HG03565 (cell line): ENCODE data around the gene EPSTI1.
"Not testable (repeated sequence)": the region's sequence is repeated elsewhere in the genome, so short reads cannot be mapped to it uniquely, and the experiment has no call there.

Experiments
- ATAC-seq: cut with Tn5 transposase; IDR thresholded peaks from one replicate; pipeline ENCODE4 v1.9.1; 2021; ENCODE audit warnings: mild to moderate bottlenecking, moderate library complexity; ENCODE audit not compliant: unreplicated experiment

The EPSTI1 gene, protein sequence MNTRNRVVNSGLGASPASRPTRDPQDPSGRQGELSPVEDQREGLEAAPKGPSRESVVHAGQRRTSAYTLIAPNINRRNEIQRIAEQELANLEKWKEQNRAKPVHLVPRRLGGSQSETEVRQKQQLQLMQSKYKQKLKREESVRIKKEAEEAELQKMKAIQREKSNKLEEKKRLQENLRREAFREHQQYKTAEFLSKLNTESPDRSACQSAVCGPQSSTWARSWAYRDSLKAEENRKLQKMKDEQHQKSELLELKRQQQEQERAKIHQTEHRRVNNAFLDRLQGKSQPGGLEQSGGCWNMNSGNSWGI

DNA sequence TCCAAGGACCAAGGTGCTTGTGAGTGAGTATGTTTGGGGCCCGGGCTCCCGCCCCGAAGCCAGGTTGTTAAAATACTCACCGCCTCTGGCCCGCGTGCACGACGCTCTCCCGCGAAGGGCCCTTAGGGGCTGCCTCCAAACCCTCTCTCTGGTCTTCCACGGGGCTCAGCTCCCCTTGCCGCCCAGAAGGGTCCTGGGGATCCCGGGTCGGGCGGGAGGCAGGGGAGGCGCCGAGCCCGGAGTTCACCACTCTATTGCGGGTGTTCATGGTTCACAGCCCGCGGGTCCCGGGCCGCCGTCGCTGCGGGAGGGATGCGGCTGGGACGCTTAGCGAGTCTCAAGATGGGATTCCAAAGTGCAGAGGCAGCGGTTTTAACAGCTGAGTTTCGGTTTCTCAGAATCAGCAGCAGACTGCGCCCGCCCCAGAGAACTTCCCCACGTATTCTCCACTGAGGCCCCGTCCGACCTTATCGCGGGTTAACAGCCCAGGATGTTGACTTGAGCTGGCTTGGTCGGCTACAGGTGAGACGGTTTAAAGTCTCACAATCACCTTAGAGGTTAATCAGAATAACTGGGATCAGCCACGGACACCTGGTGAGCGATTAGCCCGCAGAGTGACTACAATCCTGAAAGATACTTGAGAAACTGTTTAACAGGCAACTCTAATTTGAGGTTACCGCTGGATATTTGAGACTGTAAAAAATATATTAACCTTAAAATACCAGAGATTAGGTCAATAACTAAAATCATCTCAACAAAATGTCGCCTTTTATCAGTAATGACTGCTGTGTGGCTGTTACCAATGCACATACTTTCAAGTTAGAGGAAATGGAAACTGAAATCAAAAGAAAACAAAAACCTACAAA, at the start of gene EPSTI1:
EPSTI1 (minus strand) TSS at position 344 of the 866 bp plus-strand sequence; CDS start at position 268, 76 bp downstream.
- ATAC-seq = peak; percentile 51

DNA sequence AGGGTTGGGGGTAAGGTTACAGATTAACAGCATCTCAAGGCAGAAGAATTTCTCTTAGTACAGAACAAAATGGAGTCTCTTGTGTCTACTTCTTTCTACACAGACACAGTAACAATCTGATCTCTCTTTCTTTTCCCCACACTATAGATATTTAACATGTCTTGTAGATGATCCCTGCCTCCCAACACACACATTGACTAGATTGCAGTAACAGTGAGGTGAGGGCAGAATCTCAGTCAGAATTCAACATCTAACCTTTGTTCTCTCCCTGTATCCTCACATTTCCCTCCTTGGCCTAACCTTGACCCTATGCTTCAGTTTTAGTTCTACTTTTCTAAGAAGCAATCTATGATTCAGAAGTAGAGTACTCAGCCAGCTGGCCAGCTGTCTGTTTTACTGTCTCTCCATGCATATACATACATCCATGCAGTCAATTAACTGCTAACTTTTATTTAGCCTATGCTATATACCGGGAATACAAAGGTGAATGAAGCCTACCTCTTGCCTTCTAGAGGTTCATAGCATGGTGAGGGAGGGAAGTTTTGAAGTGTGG, 49.4 kb upstream of the EPSTI1 start:
- no peak for ATAC-seq

DNA sequence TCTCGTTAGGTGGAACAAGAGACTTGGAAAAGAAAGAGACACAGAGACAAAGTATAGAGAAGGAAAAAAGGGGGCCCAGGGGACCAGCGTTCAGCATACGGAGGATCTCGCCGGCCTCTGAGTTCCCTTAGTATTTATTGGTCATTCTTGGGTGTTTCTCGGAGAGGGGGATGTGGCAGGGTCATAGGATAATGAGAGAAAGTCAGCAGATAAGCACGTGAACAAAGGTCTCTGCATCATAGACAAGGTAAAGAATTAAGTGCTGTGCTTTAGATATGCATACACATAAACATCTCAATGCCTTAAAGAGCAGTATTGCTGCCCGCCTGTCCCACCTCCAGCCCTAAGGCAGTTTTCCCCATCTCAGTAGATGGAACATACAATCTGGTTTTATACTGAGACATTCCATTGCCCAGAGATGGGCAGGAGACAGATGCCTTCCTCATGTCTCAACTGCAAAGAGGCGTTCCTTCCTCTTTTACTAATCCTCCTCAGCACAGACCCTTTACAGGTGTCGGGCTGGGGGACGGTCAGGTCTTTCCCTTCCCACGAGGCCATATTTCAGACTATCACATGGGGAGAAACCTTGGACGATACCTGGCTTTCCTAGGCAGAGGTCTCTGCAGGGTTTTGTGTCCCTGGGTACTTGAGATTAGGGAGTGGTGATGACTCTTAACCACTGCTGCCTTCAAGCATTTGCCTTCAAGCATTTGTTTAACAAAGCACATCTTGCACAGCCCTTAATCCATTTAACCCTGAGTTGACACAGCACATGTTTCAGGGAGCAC, 48.7 kb upstream of the EPSTI1 start:
- ATAC-seq = not testable (repeated sequence)

DNA sequence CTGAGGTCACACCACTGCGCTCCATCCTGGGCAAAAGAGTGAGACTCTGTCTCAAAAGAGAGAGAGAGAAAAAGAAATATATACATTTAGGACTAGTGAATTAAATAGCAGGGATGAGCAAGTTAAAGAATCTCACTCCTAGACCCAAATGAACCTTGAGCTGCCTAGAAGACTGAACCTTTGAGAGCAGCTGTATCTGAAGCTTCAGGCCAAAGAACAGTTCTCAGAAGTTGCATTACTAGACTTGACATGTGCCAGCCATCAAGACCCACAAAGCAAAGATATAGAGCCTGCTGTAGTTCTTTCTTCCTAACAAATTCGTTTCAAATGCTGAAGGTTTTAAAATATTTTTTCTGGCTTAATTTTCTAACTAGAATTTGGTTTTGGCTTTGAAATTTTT, 47.9 kb upstream of the EPSTI1 start:
- ATAC-seq = no peak

DNA sequence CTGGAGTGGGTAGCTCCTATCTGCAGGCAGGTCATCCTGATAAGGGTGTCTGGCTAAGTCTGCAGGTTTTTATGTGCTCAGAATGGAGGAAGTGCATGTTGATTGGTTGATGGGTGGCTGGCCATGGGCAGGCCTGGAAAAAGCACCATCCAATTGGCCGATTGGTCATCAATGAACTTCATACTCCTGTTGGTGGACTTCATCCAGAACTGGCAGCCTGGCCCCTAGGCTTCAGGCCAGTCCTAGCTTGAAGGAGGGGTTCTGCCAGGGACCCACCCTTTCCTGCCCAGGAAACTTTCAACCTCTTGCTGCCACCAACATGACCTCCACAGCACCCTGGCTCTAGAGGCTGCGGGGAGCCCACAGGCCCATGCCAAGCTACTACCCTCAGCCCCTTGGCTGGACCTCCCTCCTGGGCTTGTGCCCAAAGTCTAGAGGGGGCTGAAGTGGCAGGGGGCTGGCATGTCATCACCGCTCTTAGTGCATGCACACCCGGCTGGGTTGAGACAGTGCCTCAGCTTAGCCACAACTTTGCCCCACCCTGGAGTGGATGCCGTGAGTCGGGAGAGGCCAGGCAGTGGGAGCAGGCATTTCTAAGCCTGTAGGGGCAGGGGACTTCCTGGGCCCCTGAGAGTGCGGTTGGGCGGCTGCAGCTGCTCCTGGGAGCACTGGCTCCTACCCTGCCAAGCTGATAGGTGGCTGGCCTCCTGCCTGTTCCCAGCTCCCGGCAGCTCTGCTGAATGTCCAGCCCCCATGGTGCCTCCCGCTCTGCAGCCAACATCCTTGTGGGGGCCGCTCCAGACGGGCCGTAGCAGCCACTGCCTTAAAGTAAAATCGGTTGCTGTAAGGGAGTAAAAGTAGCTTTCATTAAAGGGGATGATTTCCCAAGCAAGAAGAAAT, 44.6 kb upstream of the EPSTI1 start:
- no peak for ATAC-seq

DNA sequence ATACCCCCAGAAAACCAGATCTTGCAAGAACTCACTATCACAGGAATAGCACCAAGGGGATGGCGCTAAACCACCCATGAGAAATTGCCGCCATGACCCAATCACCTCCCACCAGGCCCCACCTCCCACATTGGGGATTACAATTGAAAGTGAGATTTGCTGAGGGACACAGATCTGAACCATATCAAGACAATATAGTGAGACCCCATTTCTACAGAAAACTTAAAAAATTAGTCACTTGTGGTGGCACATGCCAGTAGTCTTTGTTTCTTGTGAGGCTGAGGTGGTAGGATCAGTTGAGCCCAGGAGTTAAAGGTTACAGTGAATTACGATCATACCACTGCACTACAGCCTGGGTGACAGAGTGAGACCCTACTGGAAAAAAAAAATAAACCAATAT, 41.0 kb upstream of the EPSTI1 start:
- no peak for ATAC-seq

DNA sequence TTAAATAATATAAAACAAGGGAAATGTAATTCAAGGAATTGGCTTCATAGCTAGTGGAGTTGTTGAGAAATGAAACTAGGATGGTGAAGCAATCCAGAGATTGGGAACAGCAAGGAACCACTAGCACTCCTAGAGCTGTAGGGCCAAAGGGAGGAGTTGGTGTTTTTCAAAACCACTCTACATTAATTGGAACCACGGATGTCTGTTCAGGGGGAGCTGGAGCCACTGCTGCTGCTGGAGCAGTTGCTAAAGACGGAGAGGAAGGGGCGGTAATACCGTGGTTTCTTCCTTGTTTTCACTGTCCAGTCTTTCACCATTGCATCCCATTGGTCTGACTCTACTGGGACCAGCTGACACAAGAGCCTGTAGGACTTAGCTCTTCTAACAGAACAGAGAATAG, 39.8 kb upstream of the EPSTI1 start:
- ATAC-seq = no peak

DNA sequence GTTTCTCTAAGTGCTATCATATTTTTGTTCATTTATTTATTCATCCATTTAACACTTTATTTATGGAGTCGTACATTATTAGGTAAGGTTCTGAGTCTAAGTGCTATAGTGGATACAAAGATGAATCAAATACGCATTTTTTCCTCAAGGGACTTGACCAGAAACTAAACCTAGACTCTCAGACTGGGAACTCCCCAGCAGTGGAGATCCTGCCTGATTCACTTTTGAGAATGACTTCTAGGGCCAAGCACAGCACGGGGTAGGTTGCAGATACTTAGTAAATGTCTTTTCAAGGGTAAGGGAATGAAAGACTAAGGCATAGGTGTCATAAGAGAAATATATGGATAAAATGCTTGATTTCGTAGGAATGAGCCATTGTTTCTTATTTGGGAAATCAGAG, 38.5 kb upstream of the EPSTI1 start:
- ATAC-seq = peak; percentile 36

DNA sequence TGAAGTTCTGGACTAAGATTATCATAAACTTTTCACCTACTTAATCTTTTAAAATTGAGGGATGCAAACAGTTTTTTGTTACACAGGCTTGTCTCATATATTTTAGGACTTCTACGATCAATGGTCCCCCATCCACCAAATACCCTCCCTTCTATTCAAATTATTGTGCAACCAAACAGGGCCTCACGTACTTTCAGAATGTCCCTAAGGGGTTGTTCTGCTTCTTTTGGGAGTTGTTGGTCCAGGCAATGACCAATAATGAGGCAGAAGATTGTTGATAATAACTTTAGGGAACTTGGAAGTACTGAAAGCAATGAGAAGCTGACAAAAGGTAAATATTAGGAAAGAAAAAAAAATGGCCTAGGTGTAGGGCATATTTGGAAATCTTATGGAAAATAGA, 34.2 kb upstream of the EPSTI1 start:
- ATAC-seq = no peak

DNA sequence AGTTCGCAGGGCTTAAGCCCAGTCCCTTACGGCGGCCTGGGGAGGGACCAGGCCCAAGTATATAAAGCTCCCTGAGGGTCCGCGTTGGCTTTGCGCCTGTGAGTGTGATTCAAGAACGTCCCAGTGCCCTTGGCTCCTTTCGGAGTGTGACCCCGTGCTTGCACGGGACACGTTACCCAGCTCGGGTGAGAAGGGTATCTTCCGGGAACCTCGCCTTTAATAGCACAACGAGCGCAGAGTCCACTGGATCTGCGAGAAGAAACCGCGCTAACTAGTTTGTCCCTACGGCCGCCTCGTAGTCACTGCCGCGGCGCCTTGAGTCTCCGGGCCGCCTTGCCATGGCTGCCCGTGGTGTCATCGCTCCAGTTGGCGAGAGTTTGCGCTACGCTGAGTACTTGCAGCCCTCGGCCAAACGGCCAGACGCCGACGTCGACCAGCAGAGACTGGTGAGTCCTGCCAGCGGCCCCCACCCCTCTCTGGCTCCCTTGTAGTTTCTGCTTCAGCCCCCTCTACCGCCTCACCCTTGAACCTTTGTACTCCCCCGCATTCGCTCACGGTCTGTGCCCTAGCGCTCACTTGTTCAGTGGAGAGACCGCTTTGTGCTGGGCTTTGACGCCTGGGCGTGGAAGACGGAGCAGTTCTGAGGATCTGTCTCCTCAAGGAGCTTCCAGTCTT, 31.4 kb upstream of the EPSTI1 start, which contains the start of gene DNAJC15:
DNAJC15 (plus strand) TSS at position 298 of the 675 bp plus-strand sequence; CDS start at position 339, 41 bp downstream.
- ATAC-seq = peak; percentile 52

DNA sequence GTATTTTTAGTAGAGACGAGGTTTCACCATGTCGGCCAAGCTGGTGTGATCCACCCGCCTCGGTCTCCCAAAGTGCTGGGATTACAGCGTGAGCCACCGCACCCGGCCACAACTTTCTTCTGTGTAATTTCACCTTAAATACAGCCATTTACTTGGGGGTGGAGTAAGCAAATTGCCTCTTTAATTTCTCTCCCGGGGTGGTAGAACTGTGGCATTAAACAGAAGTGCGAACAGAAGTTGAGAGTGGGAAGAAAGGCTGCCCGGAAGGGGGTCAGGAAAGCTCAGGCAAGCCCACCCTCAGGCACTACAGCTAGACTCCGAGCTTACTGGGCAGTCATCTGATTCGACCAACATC, 30.9 kb upstream of the EPSTI1 start:
- no peak for ATAC-seq

DNA sequence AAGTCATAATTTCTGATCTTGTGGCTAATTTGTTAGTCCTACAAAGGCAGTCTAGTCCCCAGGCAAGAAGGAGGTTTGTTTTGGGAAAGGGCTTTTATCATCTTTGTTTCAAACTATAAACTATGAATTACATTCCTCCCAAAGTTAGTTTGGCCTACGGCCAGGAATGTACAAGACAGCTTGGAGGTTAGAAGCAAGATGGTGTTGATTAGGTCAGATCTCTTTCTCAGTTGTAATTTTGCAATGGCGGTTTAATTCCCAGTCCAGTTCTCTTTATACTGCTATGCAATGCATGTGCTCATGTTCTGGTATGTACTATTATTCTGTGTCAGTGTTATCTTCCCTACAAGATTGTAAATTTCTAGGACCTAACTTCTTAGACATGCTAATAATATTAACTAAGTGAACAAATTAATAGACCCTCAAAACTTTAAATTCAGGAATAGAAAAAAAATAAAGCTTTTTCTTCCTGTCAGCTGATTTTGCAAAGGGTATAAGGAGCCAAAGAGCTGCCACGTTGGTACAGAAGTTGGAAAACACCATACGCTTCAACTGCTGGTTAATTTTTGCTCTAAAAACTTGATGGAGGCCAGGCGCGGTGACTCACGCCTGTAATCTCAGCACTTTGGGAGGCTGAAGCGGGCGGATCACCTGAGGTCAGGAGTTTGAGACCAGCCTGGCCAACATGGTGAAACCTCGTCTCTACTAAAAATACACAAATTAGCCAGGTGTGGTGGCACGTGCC, 30.1 kb upstream of the EPSTI1 start:
- no peak for ATAC-seq

DNA sequence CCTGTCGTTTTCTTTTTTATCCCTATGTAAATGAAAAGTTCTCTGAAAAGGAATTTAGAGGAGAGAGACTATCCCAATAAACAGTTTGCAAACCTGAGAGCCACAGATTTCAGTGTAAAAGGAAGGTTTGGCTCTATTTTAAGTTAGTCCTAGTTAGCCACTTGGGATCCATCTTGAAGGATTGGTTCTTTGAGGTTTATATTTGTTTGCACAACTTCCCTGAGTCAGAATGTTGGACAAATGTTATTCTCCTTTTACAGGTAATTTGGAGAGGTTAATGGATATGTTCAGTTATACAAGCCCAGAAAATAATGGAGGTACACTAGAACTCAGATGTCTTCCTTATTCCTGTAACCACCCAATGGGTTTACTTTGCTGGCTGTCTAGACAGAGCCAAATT, 28.8 kb upstream of the EPSTI1 start:
- ATAC-seq = no peak

DNA sequence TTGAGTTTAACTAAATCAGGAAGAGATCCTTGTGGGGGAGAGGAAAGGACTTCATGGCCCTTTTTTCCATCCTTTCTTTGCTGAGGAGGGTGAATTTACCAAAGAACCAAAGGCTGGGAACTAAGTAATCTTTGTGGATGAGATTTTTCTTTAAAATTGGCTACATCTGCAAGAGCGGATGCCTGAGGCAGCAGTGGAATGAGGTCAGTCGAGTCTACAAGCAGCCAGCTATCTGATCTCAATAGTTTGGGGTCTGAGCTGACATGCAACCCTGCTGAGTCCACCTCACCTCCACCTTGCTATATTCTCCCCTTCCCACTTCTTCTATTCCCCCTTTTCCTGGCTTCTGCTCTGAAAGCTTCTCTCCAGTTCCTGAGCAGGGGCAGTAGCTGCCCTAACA, 27.8 kb upstream of the EPSTI1 start:
- ATAC-seq = no peak

DNA sequence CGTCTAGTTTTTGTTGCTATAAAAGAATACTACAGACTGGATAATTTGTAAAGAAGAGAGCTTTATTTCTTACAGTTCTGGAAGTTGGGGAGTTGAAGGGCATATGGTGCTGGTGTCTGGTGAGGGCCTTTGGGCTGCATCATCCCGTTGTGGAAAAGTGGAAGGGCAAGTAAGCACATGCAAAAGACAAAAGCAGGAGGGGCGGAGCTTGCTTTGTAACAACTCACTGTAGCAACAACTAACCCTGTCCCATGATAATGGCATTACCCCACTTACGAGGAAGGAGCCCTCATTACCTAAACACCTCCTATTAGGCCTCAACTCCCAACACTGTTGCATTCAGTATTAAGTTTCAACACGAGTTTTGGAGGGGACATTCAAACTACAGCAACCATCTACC, 24.2 kb upstream of the EPSTI1 start:
- no peak for ATAC-seq

DNA sequence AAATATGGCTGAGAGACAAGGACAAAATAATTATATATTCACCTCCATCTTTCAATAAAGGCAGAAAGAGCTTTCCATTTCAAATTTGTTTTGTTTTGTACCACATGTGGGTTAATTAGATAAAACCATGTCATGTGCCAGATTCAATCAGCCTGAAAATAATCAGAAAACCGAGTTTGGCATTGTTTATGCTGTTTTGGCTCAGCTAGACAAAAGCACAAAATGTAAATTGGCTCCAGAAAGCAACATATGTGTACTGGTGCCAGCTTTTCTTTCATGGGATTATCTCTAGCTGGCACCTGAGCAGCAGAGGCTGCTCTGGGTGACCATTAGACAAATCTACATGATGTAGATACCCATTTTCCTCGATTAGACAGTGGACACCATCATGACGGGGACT, 22.1 kb upstream of the EPSTI1 start:
- ATAC-seq = no peak

DNA sequence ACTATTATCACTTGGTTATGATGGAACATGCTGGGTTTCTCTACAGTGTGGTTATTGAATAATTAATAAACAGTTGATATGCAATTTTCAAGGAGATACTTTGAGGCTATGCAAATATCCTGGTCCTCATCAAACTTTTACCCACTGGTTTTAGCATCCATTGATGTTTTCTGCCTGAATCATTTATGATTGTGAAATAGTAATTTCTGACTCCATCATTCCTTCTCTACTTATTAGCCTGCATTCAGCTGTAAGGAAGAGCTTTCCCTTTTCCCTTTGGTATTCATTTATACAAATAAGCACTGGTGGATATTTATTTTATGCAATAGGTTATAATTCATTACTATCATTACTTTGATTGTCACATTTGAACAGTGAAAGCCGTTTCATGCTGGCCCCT, 17.5 kb upstream of the EPSTI1 start:
- no peak for ATAC-seq

DNA sequence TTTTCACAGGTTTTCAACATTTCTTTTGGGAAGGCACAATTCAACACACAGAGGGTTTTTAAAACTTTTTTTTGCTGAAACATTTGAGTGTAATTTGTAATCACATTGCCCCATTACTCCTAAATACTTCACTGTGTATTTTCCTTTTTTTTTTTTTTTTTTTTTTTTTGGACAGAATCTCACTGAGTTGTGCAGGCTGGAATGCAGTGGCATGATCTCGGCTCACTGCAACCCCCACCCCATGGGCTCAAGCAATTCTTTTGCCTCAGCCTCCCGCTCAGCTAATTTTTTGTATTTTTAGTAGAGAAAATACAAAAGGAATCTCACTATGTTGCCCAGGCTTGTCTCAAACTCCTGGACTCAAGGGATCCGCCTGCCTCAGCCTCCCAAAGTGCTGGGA, 16.6 kb upstream of the EPSTI1 start:
- no peak for ATAC-seq
